DMS153 treated with DMSO at 0.1 percent for 48 hours (cell line): ENCODE results near the gene PNLIPRP2.

Experiments
- DNase-seq: peaks from one replicate; lab custom pipeline; 2025; ENCODE audit not compliant: unreplicated experiment; lab: John Stamatoyannopoulos, UW

Gene PNLIPRP2

GRCh38 chr10:116654816-116655215 is 34.1 kb downstream of the PNLIPRP2 start:
- DNase-seq, result no peak

GRCh38 chr10:116655568-116655967 is 34.8 kb downstream of the PNLIPRP2 start:
- DNase-seq, result no peak

- DNase-seq, result no peak
These were observed 35.3 kb downstream of the PNLIPRP2 start for GRCh38 chr10:116656044-116656443.

GRCh38 chr10:116657863-116658551 is 37.3 kb downstream of the PNLIPRP2 start:
- no peak for DNase-seq

GRCh38 chr10:116659049-116659670 is 38.4 kb downstream of the PNLIPRP2 start:
- no peak for DNase-seq

GRCh38 chr10:116660860-116661259 is 40.1 kb downstream of the PNLIPRP2 start:
- DNase-seq, result no peak

- DNase-seq, result no peak
These were observed 42.6 kb downstream of the PNLIPRP2 start for GRCh38 chr10:116663342-116663741.

- no peak for DNase-seq
These were observed 43.9 kb downstream of the PNLIPRP2 start for GRCh38 chr10:116664631-116665030.

GRCh38 chr10:116665541-116666125 is 44.9 kb downstream of the PNLIPRP2 start:
- no peak for DNase-seq

- no peak for DNase-seq
These were observed 46.7 kb downstream of the PNLIPRP2 start for GRCh38 chr10:116667484-116667883.

- DNase-seq, result no peak
These were observed 47.3 kb downstream of the PNLIPRP2 start for GRCh38 chr10:116668018-116668417.

GRCh38 chr10:116668446-116668845 is 47.7 kb downstream of the PNLIPRP2 start:
- DNase-seq, result no peak

GRCh38 chr10:116669080-116669479 is 48.3 kb downstream of the PNLIPRP2 start:
- DNase-seq, result no peak

GRCh38 chr10:116669832-116670644 is 49.3 kb downstream of the PNLIPRP2 start:
- peak; percentile 41 for DNase-seq

- no peak for DNase-seq
These were observed 50.0 kb downstream of the PNLIPRP2 start for GRCh38 chr10:116670706-116671105.

- DNase-seq, result peak; percentile 43
These were observed 50.6 kb downstream of the PNLIPRP2 start for GRCh38 chr10:116671274-116671926.

GRCh38 chr10:116672891-116673290 is 52.1 kb downstream of the PNLIPRP2 start:
- DNase-seq, result no peak

GRCh38 chr10:116673866-116674265 is 53.1 kb downstream of the PNLIPRP2 start:
- no peak for DNase-seq

- no peak for DNase-seq
These were observed 54.2 kb downstream of the PNLIPRP2 start for GRCh38 chr10:116674901-116675423.

- no peak for DNase-seq
These were observed 55.4 kb downstream of the PNLIPRP2 start for GRCh38 chr10:116676118-116676517.

- no peak for DNase-seq
These were observed 55.9 kb downstream of the PNLIPRP2 start for GRCh38 chr10:116676633-116677032.
